Stimulated activated naive CD4-positive, alpha-beta T cell (primary cell): ENCODE data around the gene NTM.
"Not testable (repeated sequence)": the region's sequence is repeated elsewhere in the genome, so short reads cannot be mapped to it uniquely, and the experiment has no call there.

Experiments used
- DNase-seq, 6 experiments: peaks; one replicate each; lab custom pipeline; 2025; lab: John Stamatoyannopoulos, UW

Gene NTM

GRCh38 chr11:132358573-132358953 is 988.1 kb downstream of the NTM start:
- DNase-seq: no peak

DNA sequence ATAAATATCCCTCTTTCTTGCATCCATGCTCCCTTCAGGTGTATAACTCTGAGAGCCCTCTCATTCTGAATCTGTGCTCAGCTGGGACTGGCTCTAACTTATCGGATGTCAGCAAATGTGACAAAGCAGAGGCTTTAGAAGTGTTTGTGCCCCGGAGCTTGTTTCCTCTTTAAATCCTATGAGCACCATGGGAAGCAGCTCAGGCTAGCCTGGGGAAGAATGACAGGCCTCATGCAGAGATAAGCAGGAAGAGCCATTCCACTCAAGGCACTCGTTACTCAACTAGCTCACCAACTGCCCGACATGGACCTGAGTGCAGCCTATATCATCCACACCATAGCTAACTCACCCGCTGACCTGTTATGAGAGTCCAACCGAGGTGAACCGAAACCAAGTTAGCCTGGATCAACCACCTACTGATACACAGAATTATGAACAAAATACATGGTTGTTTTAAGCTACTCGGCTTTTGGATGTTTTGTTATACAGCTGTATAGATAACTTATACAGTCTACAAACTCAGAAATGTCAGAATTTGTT is 990.7 kb downstream of the NTM start:
- DNase-seq: no peak

DNA sequence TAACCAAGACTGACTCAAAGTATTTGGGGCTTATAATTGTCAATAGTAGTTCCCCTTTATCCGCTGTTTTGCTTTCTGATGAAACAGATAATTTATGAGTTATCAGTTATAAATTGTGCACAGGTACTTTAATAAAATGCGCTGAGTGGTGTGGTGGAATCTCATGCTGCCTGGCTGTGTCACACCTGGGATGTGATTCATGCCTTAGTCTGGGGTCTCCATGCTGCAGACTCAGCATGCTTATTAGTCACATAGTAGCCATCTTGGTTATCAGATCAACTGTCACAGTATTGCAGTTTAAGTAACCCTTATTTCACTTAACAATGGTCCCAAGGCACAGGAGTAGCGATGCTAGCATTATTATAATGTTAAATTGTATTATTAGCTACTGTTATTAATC is 995.2 kb downstream of the NTM start:
- DNase-seq: no peak

- DNase-seq: no peak
Measured at GRCh38 chr11:132367293-132367692, 996.9 kb downstream of the NTM start.

- DNase-seq: not testable (repeated sequence)
Measured at GRCh38 chr11:132370114-132370513, 999.7 kb downstream of the NTM start.

- no peak for DNase-seq
Measured at GRCh38 chr11:132373405-132374143, 1003.2 kb downstream of the NTM start.

DNA sequence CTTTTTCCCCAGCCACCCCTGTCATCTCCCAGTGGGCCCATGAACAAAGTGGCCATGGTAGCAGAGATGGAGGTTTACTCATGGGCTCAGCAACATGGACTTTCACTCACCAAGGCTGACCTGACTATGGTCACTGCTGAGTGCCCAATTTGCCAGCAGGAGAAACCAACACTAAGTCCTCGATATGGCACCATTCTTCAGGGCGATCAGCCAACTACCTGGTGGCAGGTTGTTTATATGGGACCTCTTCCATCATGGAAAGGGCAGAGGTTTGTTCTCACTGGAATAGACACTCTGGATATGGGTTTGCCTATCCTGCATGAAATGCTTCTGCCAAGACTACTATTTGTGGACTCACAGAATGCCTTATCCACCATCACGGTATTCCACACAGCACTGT is 1009.1 kb downstream of the NTM start:
- no peak for DNase-seq
